Pancreas (tissue), 10 donors: ENCODE data around the gene SLC35F1. TPM values are rescaled to one million over a fixed set of nuclear protein-coding genes. Genes with fewer than 3 reads are reported as not detected.

ENCODE experiments used
- ATAC-seq, 4 donors: fragments of 200-7000 bp; cut with Tn5 transposase; one replicate each; pipeline versions ENCODE4 v1.8.0 to v1.9.1; 2020; ENCODE audit warnings: mild to moderate bottlenecking in 4 of 4, moderate library complexity in 4 of 4
- DNase-seq, 6 donors: peaks; one replicate each; pipeline ENCODE4 v3.0.0-alpha.2; 2020
- FAIRE-seq: peaks from 2 replicates; lab custom pipeline; 2012; peaks lifted over from hg19 to GRCh38; lab: Jason Lieb, UNC
- H3K27ac ChIP-seq, 4 donors: fragments of 200-600 bp; sonication (generic); 1 replicate in 3 of 4; 2 replicates in 1 of 4; pipeline versions ENCODE4 v1.5.0 to v1.8.0; 2020
- H3K27me3 ChIP-seq, 4 donors: fragments of 200-600 bp; one replicate each; pipeline ENCODE4 v1.8.0; 2021
- H3K36me3 ChIP-seq, 3 donors: fragments of 200-600 bp; sonication (generic) in 1 of 3; one replicate each; pipeline versions ENCODE4 v1.5.0 to v1.8.0; 2020 to 2021
- H3K4me1 ChIP-seq, 3 donors: fragments of 200-600 bp; one replicate each; pipeline ENCODE4 v1.8.0; 2021
- H3K4me3 ChIP-seq, 4 donors: fragments of 200-600 bp; sonication (generic) in 2 of 4; one replicate each; pipeline versions ENCODE4 v1.5.0 to v1.8.0; 2020 to 2021
- H3K9me3 ChIP-seq, 4 donors: fragments of 200-600 bp; one replicate each; pipeline ENCODE4 v1.8.0; 2021
- CTCF ChIP-seq, 4 donors: fragments of 200-600 bp; sonication (generic) in 3 of 4; IDR thresholded peaks; one replicate each; pipeline versions ENCODE4 v1.5.0 to v1.8.0; 2021; ENCODE audit warnings: antibody characterized with exemption in 4 of 4
- WGBS, 2 donors: extraction: QIAGEN DNeasy Blood & Tissue Kit; methylation state at CpG; one replicate each; pipeline ENCODE4 v1.1.7; 2013; 5-methylcytosine and 5-hydroxymethylcytosine counted together
- intact Hi-C, 3 donors: fragments of 100-400 bp; cut with DNase I; formaldehyde crosslinking; loops; one replicate each; pipeline versions ENCODE4 v1.11.1 to v1.14.2; 2022
- polyA plus RNA-seq, 2 donors: library from polyadenylated mRNA; stranded (reverse); fragments of 200-250 nt; gene quantifications; one replicate each; pipeline ENCODE4 v1.2.3, GENCODE V29; 2013
- total RNA-seq, 6 donors: library from RNA; stranded (reverse); fragmentation: NEBNext Ultra II Directional in 4 of 6; extraction: Animal tissue kit (Norgen Biotek cat#: 25700) in 4 of 6; gene quantifications; one replicate each; pipeline versions ENCODE4 v1.2.1 to v1.2.4, GENCODE V29; 2021 to 2023
- donor health status: healthy with polysubstance abuse.
- donor health status: DM: no; HTN: no; CAD: no; lungs with moderate emphysema.
- donor health status: DM: no; HTN: no; CAD: no.
- donor health status: control.
- donor health status: control.
- donor health status: Bipolar disorder and iron deficiency.
- donor health status: DM: yes; HTN: yes; CAD: no.
- donor health status: DM: no; HTN: no; CAD: no.
- donor health status: DM: no; HTN: no; CAD: no.
- donor health status: DM: yes; HTN: yes; CAD: no.

SLC35F1 gene
- total and polyA plus RNA-seq, 8 donors, result 0.14 to 2.1 (median 0.29) TPM

- H3K27me3 ChIP-seq, result no peaks in the 10 kb centered on the region
- no peaks in the 10 kb centered on the region for H3K36me3 ChIP-seq
- no peaks in the 10 kb centered on the region for H3K4me1 ChIP-seq
- no peak for TF ChIP-seq CTCF (IDR thresholded peaks at IDR 0.05)
- FAIRE-seq (no peak), ATAC-seq (peak in 3 of 4 donors; percentile 30 to 56 (median 46)), DNase-seq (no peak)
- no peaks in the 10 kb centered on the region for H3K9me3 ChIP-seq
- no peak overlapping the region for H3K27ac ChIP-seq
- WGBS, 2 donors, result 32 to 39% methylated on average over 5 of the region's 5 CpGs
- H3K4me3 ChIP-seq, result no peak overlapping the region
- intact Hi-C loops, result no loop called here
Observed at GRCh38 chr6:118296129-118296901, 389.3 kb downstream of the SLC35F1 start.

GRCh38 chr6:118297821-118298220 lies 390.8 kb downstream of the SLC35F1 start:
- no peak for ATAC-seq
- TF ChIP-seq CTCF (IDR thresholded peaks at IDR 0.05), result no peak
- Histone ChIP-seq H3K27me3 (no peaks in the 10 kb centered on the region), H3K4me1 (no peaks in the 10 kb centered on the region), H3K9me3 (no peaks in the 10 kb centered on the region), H3K36me3 (no peaks in the 10 kb centered on the region), H3K4me3 (no peak overlapping the region), H3K27ac (no peak overlapping the region)
- no peak for DNase-seq
- no peak for FAIRE-seq
- WGBS, 2 donors, result 81 to 93% methylated on average over 2 of the region's 2 CpGs
- intact Hi-C loops, result no loop called here

DNA sequence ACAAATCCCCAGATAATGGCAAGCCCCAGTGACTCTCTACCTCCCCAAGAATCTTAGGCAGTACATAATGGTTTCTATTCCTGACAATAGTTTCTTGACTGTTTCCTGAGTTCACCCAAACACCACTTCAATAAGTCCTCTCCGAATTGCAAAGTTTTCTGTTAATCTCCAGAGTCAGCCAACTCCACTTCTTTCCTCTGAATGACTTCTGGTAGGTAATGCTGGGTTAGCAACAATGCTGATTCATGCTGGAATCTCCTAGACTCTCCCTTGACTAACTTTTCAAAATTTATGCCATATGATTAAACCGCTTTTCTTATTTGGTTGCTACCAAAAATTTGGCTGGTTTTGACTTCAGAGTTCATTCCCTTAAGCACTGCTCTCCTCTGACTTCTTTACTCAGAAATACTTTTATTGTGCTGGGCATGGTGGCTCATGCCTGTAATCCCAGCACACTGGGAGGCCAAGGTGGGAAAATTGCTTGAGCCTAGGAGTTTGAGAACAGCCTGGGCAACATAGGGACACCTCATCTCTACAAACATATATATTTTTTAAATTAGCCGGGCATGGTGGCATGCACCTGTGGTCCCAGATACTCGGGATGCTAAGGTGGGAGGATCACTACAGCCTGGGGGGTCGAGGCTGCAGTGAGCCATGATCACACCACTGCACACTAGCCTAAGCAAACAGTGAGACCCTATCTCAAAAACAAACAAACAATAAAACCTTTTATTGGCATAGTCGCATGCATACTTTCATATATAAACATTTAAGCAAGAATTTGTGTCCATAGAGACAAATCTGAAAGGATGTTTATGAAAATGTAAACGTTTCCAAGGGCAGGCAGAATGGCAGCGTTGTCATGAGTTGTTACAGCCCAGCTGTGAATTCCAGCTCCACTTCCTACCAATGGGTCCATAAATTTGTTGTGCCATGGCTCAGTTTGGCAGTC lies 391.7 kb downstream of the SLC35F1 start:
- H3K4me3 ChIP-seq, result no peak overlapping the region
- H3K27me3 ChIP-seq, result no peaks in the 10 kb centered on the region
- H3K4me1 ChIP-seq, result no peaks in the 10 kb centered on the region
- intact Hi-C loops, result no loop called here
- H3K27ac ChIP-seq, result no peak overlapping the region
- FAIRE-seq, result no peak
- no peak for DNase-seq
- no peaks in the 10 kb centered on the region for H3K36me3 ChIP-seq
- TF ChIP-seq CTCF (IDR thresholded peaks at IDR 0.05), result no peak
- 52 to 54% methylated on average over 8 of the region's 8 CpGs for WGBS, 2 donors
- ATAC-seq, result no peak
- H3K9me3 ChIP-seq, result no peaks in the 10 kb centered on the region

DNA sequence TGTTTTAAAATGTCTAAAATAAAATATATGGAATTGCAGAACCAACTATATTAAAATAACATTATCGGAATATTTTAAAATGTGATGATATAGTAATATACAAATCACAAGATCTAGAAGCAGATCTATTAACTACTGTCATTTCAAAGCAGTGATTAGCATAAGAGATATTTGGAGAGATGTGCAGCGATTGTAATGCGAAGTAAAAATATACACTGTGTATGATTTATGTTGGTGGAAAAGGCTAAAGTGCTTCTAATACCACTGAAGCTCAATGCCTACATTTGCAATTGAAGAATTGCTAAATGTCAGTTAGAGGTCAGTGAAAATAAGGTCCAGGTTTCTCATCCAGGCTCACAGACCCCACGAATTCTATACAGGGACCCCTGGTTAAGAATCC lies 392.4 kb downstream of the SLC35F1 start:
- WGBS, 2 donors, result 71 to 74% methylated on average over 4 of the region's 4 CpGs
- H3K27me3 ChIP-seq, result no peaks in the 10 kb centered on the region
- no peaks in the 10 kb centered on the region for H3K9me3 ChIP-seq
- ATAC-seq (no peak), FAIRE-seq (no peak), DNase-seq (no peak)
- no peak for TF ChIP-seq CTCF (IDR thresholded peaks at IDR 0.05)
- no peak overlapping the region for H3K4me3 ChIP-seq
- intact Hi-C loops, result no loop called here
- no peaks in the 10 kb centered on the region for H3K4me1 ChIP-seq
- no peak overlapping the region for H3K27ac ChIP-seq
- H3K36me3 ChIP-seq, result no peaks in the 10 kb centered on the region
